K562 (cell line): ENCODE data around the gene UROD. TPM values are rescaled to one million over a fixed set of nuclear protein-coding genes. Genes with fewer than 3 reads are reported as not detected.

Experiments used
- ARID2 ChIP-seq: fragments of 450-650 bp; IDR thresholded peaks from 2 replicates; pipeline ENCODE4 v1.6.1; 2017; ENCODE audit warnings: antibody characterized with exemption, mild to moderate bottlenecking
- CBX2 ChIP-seq: fragments of 200-600 bp; sonication (generic); IDR thresholded peaks from one replicate; pipeline ENCODE4 v1.6.1; 2012; ENCODE audit warnings: mild to moderate bottlenecking, low read length, inconsistent platforms; ENCODE audit not compliant: insufficient read depth, poor library complexity, severe bottlenecking
- CTCF ChIP-seq, 3 experiments: IDR thresholded peaks in 2 of 3; conservative IDR thresholded peaks in 1 of 3; 2 replicates each; pipeline ENCODE4 v1.5.1; 2011 to 2012; ENCODE audit warnings: low read length in 3 of 3, mild to moderate bottlenecking in 3 of 3, control low read depth in 2 of 3, improper control_type of control experiment in 1 of 3, inconsistent platforms in 1 of 3, low read depth in 1 of 3, mixed read lengths in 1 of 3, moderate library complexity in 1 of 3; ENCODE audit not compliant: insufficient read depth in 2 of 3
- GABPA ChIP-seq: fragments of 200-800 bp; sonication (Bioruptor generic); conservative IDR thresholded peaks from 2 replicates; pipeline ENCODE4 v1.6.1; 2016; ENCODE audit warnings: low read depth, missing genetic modification characterization, missing compliant biosample characterization
- HNRNPLL ChIP-seq: fragments of 200-400 bp; formaldehyde crosslinking; IDR thresholded peaks from 2 replicates; pipeline ENCODE4 v1.6.1; 2017; ENCODE audit warnings: low read length, low read depth, mild to moderate bottlenecking; ENCODE audit not compliant: poor library complexity, severe bottlenecking
- PHTF2 ChIP-seq: fragments of 250-450 bp; sonication (Bioruptor Pico); IDR thresholded peaks from 2 replicates; pipeline ENCODE4 v1.5.0; 2021; ENCODE audit warnings: mild to moderate bottlenecking
- POLR2G ChIP-seq: fragments of 200-400 bp; formaldehyde crosslinking; IDR thresholded peaks from 2 replicates; pipeline ENCODE4 v1.6.1; 2017; ENCODE audit warnings: low read depth, mild to moderate bottlenecking, antibody characterized with exemption, low read length, moderate library complexity
- POLR2H ChIP-seq: IDR thresholded peaks from 2 replicates; pipeline ENCODE4 v1.6.1; 2016; ENCODE audit warnings: missing genetic modification characterization, low read depth, mild to moderate bottlenecking, control low read depth, missing compliant biosample characterization, moderate library complexity
- SP1 ChIP-seq: sonication (generic); formaldehyde crosslinking; IDR thresholded peaks from 2 replicates; pipeline ENCODE4 v1.8.1; 2022; ENCODE audit warnings: mild to moderate bottlenecking, missing genetic modification reagents
- TEAD2 ChIP-seq: fragments of 450-650 bp; IDR thresholded peaks from 2 replicates; pipeline ENCODE4 v1.6.1; 2016; ENCODE audit warnings: missing genetic modification characterization, control low read depth, missing compliant biosample characterization
- TRIM24 ChIP-seq, 2 experiments: fragments of 450-650 bp; IDR thresholded peaks; 2 replicates each; pipeline ENCODE4 v1.6.1; 2016
- ZNF274 ChIP-seq: IDR thresholded peaks from 2 replicates; pipeline ENCODE4 v1.6.1; 2011; ENCODE audit warnings: low read depth, mild to moderate bottlenecking, low read length, moderate library complexity, borderline replicate concordance
- polyA plus RNA-seq, 8 experiments: library from polyadenylated mRNA; depleted of rRNA in 4 of 8; stranded (reverse) in 5 of 8; unstranded in 3 of 8; fragments of >200 nt; fragmentation: Nextera tagmentation in 2 of 8; fragmentation: Illumina TruSeq in 1 of 8; extraction: Ambion mirVana in 2 of 8; extraction: Trizol in 1 of 8; gene quantifications; 2 replicates each; pipeline versions ENCODE4 v1.2.1 to v1.2.3, GENCODE V29; 2011 to 2014; ENCODE audit warnings: inconsistent platforms in 1 of 8, missing spikeins in 1 of 8
- total RNA-seq, 7 experiments: library from RNA; depleted of rRNA in 6 of 7; stranded (reverse); fragments of >200 nt in 6 of 7; fragmentation: Illumina TruSeq in 2 of 7; extraction: Trizol in 2 of 7; gene quantifications; 2 replicates each; pipeline versions ENCODE4 v1.2.1 to v1.2.3, GENCODE V29; 2011 to 2021; ENCODE audit warnings: low replicate concordance in 1 of 7
- TF ChIP-seq, protein P1 (sequence below): fragments of 250-450 bp; sonication (Bioruptor Pico); IDR thresholded peaks from 2 replicates; pipeline ENCODE4 v1.8.0; 2022; ENCODE audit warnings: moderate library complexity, mild to moderate bottlenecking, inconsistent platforms

Gene UROD
- total and polyA plus RNA-seq, 9 of the 15 experiments (the other 6 are each of a cell fraction or from before 2014, with no cell fraction given) = 533 to 2,933 (median 1,100) TPM

GRCh38 chr1:45014321-45015028 lies 2.4 kb downstream of the UROD start (continued):
- TF ChIP-seq CBX2 (no peak), GABPA (tag) (no peak), PHTF2 (CRISPR knock-in tag) (peak; percentile 4; the same call in 1 of the 2 replicates), POLR2H (tag) (no peak), TEAD2 (tag) (no peak), SP1 (CRISPR knock-in tag) (peak; percentile 75), TRIM24 (IDR thresholded peaks at IDR 0.05) (no peak), ARID2 (peak; percentile 92), HNRNPLL (peak; percentile 9), ZNF274 (no peak), CTCF (IDR thresholded peaks at IDR 0.05 in 2 of 3, conservative IDR thresholded peaks at IDR 0.05 in 1 of 3; ENCODE audit: insufficient read depth in 2 of 3, low read depth in 1 of 3, low read length in 3 of 3) (peak; percentile 86 to 99 (median 86)), POLR2G (no peak)
- TF ChIP-seq, protein P1, sequence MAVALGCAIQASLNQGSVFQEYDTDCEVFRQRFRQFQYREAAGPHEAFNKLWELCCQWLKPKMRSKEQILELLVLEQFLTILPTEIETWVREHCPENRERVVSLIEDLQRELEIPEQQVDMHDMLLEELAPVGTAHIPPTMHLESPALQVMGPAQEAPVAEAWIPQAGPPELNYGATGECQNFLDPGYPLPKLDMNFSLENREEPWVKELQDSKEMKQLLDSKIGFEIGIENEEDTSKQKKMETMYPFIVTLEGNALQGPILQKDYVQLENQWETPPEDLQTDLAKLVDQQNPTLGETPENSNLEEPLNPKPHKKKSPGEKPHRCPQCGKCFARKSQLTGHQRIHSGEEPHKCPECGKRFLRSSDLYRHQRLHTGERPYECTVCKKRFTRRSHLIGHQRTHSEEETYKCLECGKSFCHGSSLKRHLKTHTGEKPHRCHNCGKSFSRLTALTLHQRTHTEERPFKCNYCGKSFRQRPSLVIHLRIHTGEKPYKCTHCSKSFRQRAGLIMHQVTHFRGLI (CRISPR knock-in tag) = no peak
